Esophagus (tissue), 2 donors: ENCODE measurements around the gene FBXO7. TPM values are rescaled to one million over a fixed set of nuclear protein-coding genes. Genes with fewer than 3 reads are reported as not detected.

Experiments
- H3K27ac ChIP-seq, 2 donors: one replicate each; pipeline ENCODE4 v1.5.1; 2013; ENCODE audit warnings: low read depth in 2 of 2, mild to moderate bottlenecking in 2 of 2, inconsistent platforms in 1 of 2, low read length in 1 of 2, moderate library complexity in 1 of 2
- H3K27me3 ChIP-seq, 2 donors: one replicate each; pipeline ENCODE4 v1.6.1; 2013; ENCODE audit warnings: low read length in 2 of 2, control low read depth in 1 of 2, mild to moderate bottlenecking in 1 of 2; ENCODE audit not compliant: insufficient read depth in 2 of 2, control insufficient read depth in 1 of 2
- H3K36me3 ChIP-seq, 2 donors: one replicate each; pipeline ENCODE4 v1.6.1; 2013; ENCODE audit warnings: low read length in 1 of 2; ENCODE audit not compliant: control insufficient read depth in 2 of 2, insufficient read depth in 2 of 2
- H3K4me1 ChIP-seq, 2 donors: one replicate each; pipeline ENCODE4 v1.6.1; 2013; ENCODE audit warnings: low read length in 1 of 2; ENCODE audit not compliant: control insufficient read depth in 2 of 2, insufficient read depth in 2 of 2
- H3K4me3 ChIP-seq, 2 donors: one replicate each; pipeline ENCODE4 v1.5.1; 2013; ENCODE audit warnings: low read length in 2 of 2, mild to moderate bottlenecking in 2 of 2, low read depth in 1 of 2, moderate library complexity in 1 of 2
- H3K9me3 ChIP-seq, 2 donors: one replicate each; pipeline ENCODE4 v1.6.1; 2013; ENCODE audit warnings: mild to moderate bottlenecking in 2 of 2, low read depth in 1 of 2, low read length in 1 of 2, moderate library complexity in 1 of 2; ENCODE audit not compliant: control insufficient read depth in 2 of 2, insufficient read depth in 1 of 2
- WGBS, 2 donors: extraction: QIAGEN DNeasy Blood & Tissue Kit; methylation state at CpG; one replicate each; pipeline ENCODE4 v1.1.7; 2013; 5-methylcytosine and 5-hydroxymethylcytosine counted together
- polyA plus RNA-seq, 2 donors: library from polyadenylated mRNA; stranded (reverse); fragments of 200-250 nt; gene quantifications; one replicate each; pipeline ENCODE4 v1.2.3, GENCODE V29; 2013
- donor health status: healthy with polysubstance abuse.
- donor health status: Bipolar disorder and iron deficiency.

FBXO7 gene
- polyA plus RNA-seq, 2 donors, result 15.0 to 33.5 TPM

DNA sequence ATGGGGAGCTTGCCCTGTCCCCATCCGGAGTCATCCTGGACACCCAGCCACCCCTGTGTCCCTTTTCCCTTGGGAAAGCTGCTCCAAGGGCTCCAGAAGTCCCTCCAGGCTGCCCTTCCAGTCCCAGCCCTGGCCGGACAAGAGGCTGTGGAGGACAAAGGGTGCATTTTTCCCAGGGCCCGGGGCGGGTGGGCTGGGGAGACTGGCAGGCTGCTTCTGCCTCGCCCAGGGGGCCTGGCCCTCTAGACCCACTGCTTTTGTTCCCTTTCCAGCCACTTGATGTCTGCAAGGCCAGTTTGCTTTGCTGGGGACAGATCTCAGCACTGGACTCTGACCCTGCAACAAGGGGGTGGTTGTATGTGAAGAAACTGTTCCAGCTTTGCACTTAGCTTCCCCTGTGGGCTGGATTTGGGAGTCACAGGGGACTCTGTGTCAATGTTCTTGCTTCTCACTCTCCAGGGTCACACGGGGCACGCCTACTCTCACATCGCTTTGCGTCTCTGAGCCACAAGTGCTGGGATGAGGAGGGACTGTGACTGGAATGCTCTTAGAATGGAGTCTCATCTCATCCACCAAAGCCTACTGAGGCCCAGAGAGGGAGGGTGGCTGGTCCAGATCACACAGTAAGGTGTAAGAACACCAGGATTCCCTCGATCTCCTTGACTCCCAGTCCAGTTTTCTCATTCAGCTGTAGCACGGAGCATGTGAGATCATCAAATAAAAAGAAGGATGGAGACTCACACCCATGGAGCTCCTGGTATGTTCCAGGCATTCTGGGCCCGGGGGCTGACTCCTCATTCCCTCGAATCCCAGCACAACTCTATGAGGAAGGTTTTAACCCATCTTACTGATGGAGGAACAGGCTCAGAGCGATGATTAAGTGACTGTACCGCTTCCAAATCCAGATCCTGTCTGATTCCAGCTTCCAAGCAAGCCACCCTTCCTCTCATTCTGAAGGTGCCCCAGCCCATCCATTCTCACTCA, 59.9 kb downstream of the FBXO7 start:
- H3K27me3 ChIP-seq, result no peaks in the 10 kb centered on the region
- H3K27ac ChIP-seq, result peak overlapping the region; percentile 22 to 55
- no peaks in the 10 kb centered on the region for H3K9me3 ChIP-seq
- peaks cover 7 to 11% of the 10 kb centered on the region in 2 donors for H3K4me1 ChIP-seq
- WGBS, 2 donors, result 71 to 77% methylated on average over 15 of the region's 15 CpGs
- no peaks in the 10 kb centered on the region for H3K36me3 ChIP-seq
- H3K4me3 ChIP-seq, result no peak overlapping the region

- Histone ChIP-seq H3K36me3 (no peaks in the 10 kb centered on the region), H3K9me3 (no peaks in the 10 kb centered on the region), H3K27ac (no peak overlapping the region), H3K4me3 (no peak overlapping the region), H3K27me3 (no peaks in the 10 kb centered on the region), H3K4me1 (peaks cover 7 to 11% of the 10 kb centered on the region in 2 donors)
- 78 to 84% methylated on average over 11 of the region's 11 CpGs for WGBS, 2 donors
Observed at GRCh38 chr22:32535531-32536190, 61.0 kb downstream of the FBXO7 start.

DNA sequence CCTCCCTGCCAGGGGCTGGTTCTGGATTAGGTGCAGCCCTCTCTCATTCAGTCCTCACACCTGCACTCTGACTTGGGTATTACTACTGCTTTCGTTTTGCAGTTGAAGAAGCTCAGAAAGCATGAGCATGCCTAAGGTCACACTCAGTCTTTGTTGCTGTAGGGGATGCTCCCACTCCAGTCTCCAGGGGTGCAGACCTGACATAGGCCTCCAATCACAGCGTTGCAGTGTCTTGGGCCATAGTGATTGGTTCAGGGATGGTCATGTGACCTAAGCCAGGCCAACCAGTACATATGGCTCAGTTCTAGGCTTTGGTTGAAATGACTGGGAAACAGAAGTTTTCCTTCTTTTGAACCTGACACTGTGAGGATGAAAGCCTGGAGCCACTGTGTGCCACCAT, 61.7 kb downstream of the FBXO7 start:
- H3K4me3 ChIP-seq, result no peak overlapping the region
- H3K27me3 ChIP-seq, result no peaks in the 10 kb centered on the region
- no peak overlapping the region for H3K27ac ChIP-seq
- H3K4me1 ChIP-seq, result peaks cover 7 to 11% of the 10 kb centered on the region in 2 donors
- no peaks in the 10 kb centered on the region for H3K9me3 ChIP-seq
- no peaks in the 10 kb centered on the region for H3K36me3 ChIP-seq
- WGBS, 2 donors, result 88 to 91% methylated on average over 2 of the region's 2 CpGs

DNA sequence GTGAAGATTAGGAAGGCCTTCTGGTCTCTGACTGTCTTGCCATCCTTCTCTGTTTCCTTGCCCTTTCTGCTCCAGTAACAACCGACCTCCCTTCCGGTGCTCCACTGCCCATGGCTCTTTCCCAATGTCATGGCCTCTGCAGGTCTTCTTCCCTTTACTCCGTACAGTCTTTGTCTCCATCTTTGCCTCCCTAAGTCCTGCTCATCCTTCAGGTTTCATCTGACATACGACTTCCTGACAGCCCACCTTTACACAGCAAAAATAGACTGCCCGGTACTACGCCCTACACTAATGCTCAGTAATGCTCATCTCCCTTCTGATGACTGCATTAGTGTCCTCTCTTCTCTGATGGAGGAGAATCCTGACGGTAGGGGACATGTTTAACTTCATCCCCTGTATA, 63.9 kb downstream of the FBXO7 start:
- H3K4me1 ChIP-seq, result peaks cover 2 to 3% of the 10 kb centered on the region in 2 donors
- H3K36me3 ChIP-seq, result no peaks in the 10 kb centered on the region
- WGBS, 2 donors, result 93% methylated on average over 7 of the region's 7 CpGs
- H3K4me3 ChIP-seq, result no peak overlapping the region
- no peaks in the 10 kb centered on the region for H3K27me3 ChIP-seq
- H3K27ac ChIP-seq, result no peak overlapping the region
- H3K9me3 ChIP-seq, result no peaks in the 10 kb centered on the region

DNA sequence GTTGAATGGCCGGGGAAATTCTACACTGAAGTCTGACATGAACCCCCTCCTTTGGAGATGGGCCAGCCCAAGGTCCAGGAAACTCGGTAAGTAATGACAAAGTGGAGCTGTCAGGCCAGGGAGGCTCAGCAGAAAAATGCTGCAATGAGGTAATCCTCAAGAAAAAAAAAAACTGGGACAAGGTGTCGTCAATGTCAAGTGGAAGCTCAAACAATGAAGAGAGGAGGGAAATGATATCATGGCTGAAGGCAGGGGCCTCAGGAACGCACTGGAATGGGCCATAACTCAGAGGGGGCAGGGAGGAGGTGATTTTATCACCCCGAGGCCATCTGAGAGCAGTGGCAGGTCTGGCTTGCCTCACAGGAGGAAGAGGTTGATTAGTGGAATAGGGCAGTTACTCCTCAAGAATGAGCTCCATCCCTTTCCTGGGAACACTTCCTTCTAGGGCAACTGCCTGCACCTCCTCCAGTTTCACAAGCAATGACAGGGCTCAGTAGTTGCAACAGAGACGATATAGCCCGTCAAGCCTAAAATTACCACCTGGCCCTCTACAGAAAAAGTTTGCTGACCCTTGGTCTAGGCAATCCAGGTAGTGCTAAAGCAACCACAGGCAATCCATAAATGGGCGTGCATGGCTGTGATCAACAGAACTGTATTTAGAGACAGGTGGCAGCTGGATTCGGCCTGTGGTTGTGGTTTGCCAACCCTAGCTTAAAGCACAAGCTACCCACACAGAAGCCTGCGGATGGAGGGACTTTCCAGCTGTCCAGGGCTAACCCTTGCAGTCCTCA, 65.2 kb downstream of the FBXO7 start:
- H3K4me1 ChIP-seq, result peaks cover 2 to 3% of the 10 kb centered on the region in 2 donors
- H3K27ac ChIP-seq, result no peak overlapping the region
- H3K9me3 ChIP-seq, result peaks cover 0 to 3% of the 10 kb centered on the region in 2 donors
- H3K27me3 ChIP-seq, result no peaks in the 10 kb centered on the region
- 53 to 64% methylated on average over 10 of the region's 10 CpGs for WGBS, 2 donors
- no peak overlapping the region for H3K4me3 ChIP-seq
- H3K36me3 ChIP-seq, result no peaks in the 10 kb centered on the region

- Histone ChIP-seq H3K27me3 (no peaks in the 10 kb centered on the region), H3K36me3 (no peaks in the 10 kb centered on the region), H3K4me3 (no peak overlapping the region), H3K9me3 (peaks cover 0 to 3% of the 10 kb centered on the region in 2 donors), H3K27ac (peak overlapping the region in 1 of 2 donors; percentile 3), H3K4me1 (peaks cover 0 to 4% of the 10 kb centered on the region in 2 donors)
- WGBS, 2 donors, result 91 to 92% methylated on average over 13 of the region's 13 CpGs
Observed at GRCh38 chr22:32541481-32541880, 66.9 kb downstream of the FBXO7 start.

GRCh38 chr22:32542066-32542676, 67.6 kb downstream of the FBXO7 start:
- peaks cover 0 to 3% of the 10 kb centered on the region in 2 donors for H3K9me3 ChIP-seq
- H3K4me1 ChIP-seq, result peaks cover 0 to 7% of the 10 kb centered on the region in 2 donors
- no peaks in the 10 kb centered on the region for H3K36me3 ChIP-seq
- H3K4me3 ChIP-seq, result no peak overlapping the region
- 60 to 65% methylated on average over 8 of the region's 8 CpGs for WGBS, 2 donors
- no peak overlapping the region for H3K27ac ChIP-seq
- H3K27me3 ChIP-seq, result no peaks in the 10 kb centered on the region

DNA sequence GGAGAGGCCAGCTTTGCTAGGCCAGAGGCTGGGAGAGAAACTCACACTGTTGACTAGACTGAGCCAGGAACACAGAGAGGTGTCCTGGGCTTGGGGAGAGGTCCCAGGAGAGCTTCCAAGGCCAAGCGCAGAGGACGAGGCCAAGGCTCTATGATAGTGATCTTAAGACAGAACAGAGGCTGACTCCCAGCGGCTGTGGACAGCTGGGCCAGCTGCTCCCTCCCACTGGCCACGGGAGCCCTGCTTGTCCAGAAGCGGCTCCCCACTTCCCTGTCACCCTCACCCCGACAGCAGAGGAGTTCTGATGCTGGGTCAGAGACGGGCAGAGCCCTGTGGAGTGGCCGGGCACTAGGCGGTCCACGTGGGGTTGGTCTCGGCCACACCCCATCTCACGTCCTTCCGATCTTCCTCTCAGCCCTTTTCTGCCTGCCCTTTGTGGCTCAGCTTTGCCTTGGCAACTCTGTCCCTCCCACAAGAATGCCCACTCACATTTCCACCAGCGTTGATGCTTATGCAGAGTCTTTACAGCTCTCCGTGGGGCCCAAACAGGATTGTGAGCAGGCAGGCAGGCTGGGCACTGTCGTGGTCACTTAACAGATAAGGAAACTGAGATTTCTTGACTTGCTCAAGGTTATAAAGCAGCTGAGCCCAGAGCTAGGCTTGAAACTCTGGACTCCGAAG, 68.2 kb downstream of the FBXO7 start:
- Histone ChIP-seq H3K4me3 (no peak overlapping the region), H3K9me3 (peaks cover 0 to 3% of the 10 kb centered on the region in 2 donors), H3K27ac (peak overlapping the region in 1 of 2 donors; percentile 28), H3K4me1 (peaks cover 0 to 7% of the 10 kb centered on the region in 2 donors), H3K36me3 (no peaks in the 10 kb centered on the region), H3K27me3 (no peaks in the 10 kb centered on the region)
- whole genome bisulfite sequencing, 2 donors, result 71 to 72% methylated on average over 17 of the region's 17 CpGs
